ENCODE measurements around the gene MADD.

DNA sequence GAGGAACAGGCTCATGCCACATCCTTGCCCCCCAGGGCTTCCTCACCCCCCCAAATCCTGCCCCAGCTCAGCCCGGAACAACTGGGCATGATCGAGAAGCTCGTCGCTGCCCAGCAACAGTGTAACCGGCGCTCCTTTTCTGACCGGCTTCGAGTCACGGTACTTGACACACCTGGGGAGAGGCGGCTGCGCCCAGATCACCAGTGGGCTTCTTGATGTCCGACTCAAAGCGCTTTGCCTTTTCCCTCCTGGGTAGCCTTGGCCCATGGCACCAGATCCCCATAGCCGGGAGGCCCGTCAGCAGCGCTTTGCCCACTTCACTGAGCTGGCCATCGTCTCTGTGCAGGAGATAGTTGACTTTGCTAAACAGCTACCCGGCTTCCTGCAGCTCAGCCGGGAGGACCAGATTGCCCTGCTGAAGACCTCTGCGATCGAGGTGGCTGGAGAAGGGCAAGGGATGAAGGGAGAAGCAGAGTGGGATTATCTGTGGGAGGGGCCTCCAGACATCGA lies 8.6 kb upstream of the MADD start:
- TF ChIP-seq CTCF (IDR thresholded peaks at IDR 0.05) (no peak), POLR2A (IDR thresholded peaks at IDR 0.05) (no peak)

Measured in lower leg skin (tissue), 3 donors.